ENCODE measurements around the gene COP1.

DNA sequence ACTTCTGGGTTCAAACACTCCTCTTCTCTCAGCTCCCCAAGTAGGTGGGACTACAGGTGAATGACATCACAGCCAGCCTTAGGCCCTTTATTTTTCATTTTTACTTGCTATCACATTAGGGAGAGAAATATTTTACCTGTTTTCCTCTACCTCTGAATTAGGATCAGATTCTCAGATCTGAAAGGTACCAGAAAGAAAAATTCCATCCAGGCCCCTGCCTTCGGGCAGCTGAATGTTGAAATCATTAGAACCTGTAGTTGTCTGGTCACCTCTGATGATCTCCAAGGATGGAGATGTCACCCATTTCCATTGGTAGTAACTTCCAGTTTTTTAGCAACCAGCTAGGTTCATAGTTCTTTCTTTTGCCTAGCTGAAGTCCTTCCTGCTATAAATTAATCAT lies 288.1 kb downstream of the COP1 start:
- TF ChIP-seq MAZ (IDR thresholded peaks at IDR 0.05; ENCODE audit: borderline replicate concordance, low read depth, low read length), result no peak
- TF ChIP-seq, protein P1, sequence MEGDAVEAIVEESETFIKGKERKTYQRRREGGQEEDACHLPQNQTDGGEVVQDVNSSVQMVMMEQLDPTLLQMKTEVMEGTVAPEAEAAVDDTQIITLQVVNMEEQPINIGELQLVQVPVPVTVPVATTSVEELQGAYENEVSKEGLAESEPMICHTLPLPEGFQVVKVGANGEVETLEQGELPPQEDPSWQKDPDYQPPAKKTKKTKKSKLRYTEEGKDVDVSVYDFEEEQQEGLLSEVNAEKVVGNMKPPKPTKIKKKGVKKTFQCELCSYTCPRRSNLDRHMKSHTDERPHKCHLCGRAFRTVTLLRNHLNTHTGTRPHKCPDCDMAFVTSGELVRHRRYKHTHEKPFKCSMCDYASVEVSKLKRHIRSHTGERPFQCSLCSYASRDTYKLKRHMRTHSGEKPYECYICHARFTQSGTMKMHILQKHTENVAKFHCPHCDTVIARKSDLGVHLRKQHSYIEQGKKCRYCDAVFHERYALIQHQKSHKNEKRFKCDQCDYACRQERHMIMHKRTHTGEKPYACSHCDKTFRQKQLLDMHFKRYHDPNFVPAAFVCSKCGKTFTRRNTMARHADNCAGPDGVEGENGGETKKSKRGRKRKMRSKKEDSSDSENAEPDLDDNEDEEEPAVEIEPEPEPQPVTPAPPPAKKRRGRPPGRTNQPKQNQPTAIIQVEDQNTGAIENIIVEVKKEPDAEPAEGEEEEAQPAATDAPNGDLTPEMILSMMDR (IDR thresholded peaks at IDR 0.05), result no peak
- TF ChIP-seq JUNB (IDR thresholded peaks at IDR 0.05), result no peak
- TF ChIP-seq POLR2A (IDR thresholded peaks at IDR 0.05; ENCODE audit: low read length), result no peak
- no peak for TF ChIP-seq JUN (IDR thresholded peaks at IDR 0.05)
- no peak for TF ChIP-seq POLR2AphosphoS2 (conservative IDR thresholded peaks at IDR 0.05; ENCODE audit: low read length)
- no peak for TF ChIP-seq ZSCAN20 (CRISPR knock-in tag; IDR thresholded peaks at IDR 0.05)
- TF ChIP-seq HDAC2 (IDR thresholded peaks at IDR 0.05), result no peak
- TF ChIP-seq, protein P2, sequence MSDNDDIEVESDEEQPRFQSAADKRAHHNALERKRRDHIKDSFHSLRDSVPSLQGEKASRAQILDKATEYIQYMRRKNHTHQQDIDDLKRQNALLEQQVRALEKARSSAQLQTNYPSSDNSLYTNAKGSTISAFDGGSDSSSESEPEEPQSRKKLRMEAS (IDR thresholded peaks at IDR 0.05), result no peak
- TF ChIP-seq MYC (IDR thresholded peaks at IDR 0.05; ENCODE audit: borderline replicate concordance, low read length), result no peak
- TF ChIP-seq, protein P3, sequence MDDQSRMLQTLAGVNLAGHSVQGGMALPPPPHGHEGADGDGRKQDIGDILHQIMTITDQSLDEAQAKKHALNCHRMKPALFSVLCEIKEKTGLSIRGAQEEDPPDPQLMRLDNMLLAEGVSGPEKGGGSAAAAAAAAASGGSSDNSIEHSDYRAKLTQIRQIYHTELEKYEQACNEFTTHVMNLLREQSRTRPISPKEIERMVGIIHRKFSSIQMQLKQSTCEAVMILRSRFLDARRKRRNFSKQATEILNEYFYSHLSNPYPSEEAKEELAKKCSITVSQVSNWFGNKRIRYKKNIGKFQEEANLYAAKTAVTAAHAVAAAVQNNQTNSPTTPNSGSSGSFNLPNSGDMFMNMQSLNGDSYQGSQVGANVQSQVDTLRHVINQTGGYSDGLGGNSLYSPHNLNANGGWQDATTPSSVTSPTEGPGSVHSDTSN (IDR thresholded peaks at IDR 0.05), result no peak

All from A549 (cell line).